Tibial nerve (tissue), 4 donors: ENCODE data around the gene ZNF215.

ENCODE experiments used
- EP300 ChIP-seq, 2 donors: sonication (generic); formaldehyde crosslinking; IDR thresholded peaks; one replicate each; pipeline ENCODE4 v1.6.1; 2017; ENCODE audit warnings: antibody characterized with exemption in 2 of 2, mild to moderate bottlenecking in 1 of 2
- TF ChIP-seq, protein P1 (sequence below), 5 experiments: fragments of 200-600 bp in 3 of 5; fragments of 450-650 bp in 2 of 5; sonication (generic) in 3 of 5; IDR thresholded peaks; one replicate each; pipeline ENCODE4 v1.5.1; 2016 to 2019; ENCODE audit warnings: antibody characterized with exemption in 5 of 5, mild to moderate bottlenecking in 3 of 5, moderate library complexity in 2 of 5

DNA sequence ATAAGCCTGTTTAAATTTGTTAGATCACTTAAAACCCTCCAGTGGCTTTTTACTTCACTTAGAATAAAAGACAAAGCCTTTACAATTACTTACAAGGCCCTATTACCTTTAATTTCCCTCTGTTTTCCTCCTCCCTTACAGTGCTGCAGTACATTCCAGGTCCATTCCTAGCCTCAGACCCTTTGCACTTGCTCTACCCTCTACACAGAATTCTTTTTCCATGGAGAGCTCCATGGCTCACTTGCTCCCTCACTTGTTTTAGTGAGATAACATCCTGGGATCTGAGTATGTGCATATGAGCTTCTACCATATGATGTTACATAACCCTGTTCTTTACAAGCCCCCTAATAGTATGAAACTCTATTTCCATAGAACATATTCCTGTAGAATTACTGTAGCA, 69.5 kb downstream of the ZNF215 start:
- TF ChIP-seq, protein P1, sequence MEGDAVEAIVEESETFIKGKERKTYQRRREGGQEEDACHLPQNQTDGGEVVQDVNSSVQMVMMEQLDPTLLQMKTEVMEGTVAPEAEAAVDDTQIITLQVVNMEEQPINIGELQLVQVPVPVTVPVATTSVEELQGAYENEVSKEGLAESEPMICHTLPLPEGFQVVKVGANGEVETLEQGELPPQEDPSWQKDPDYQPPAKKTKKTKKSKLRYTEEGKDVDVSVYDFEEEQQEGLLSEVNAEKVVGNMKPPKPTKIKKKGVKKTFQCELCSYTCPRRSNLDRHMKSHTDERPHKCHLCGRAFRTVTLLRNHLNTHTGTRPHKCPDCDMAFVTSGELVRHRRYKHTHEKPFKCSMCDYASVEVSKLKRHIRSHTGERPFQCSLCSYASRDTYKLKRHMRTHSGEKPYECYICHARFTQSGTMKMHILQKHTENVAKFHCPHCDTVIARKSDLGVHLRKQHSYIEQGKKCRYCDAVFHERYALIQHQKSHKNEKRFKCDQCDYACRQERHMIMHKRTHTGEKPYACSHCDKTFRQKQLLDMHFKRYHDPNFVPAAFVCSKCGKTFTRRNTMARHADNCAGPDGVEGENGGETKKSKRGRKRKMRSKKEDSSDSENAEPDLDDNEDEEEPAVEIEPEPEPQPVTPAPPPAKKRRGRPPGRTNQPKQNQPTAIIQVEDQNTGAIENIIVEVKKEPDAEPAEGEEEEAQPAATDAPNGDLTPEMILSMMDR (IDR thresholded peaks at IDR 0.05) = no peak
- no peak for TF ChIP-seq EP300 (IDR thresholded peaks at IDR 0.05)
